DND-41 (cell line): Measurements from ENCODE around the gene GPC3.

Source experiments
- ATAC-seq: fragments of 200-7000 bp; cut with Tn5 transposase; 3 replicates; pipeline ENCODE4 v1.9.1; 2021; ENCODE audit warnings: low read depth; ENCODE audit not compliant: insufficient read depth
- DNase-seq: peaks from one replicate; pipeline ENCODE4 v3.0.0-alpha.2; 2020
- H2AFZ ChIP-seq: 2 replicates; pipeline ENCODE4 v1.6.0; 2012; ENCODE audit warnings: low read depth, low read length
- H3K27ac ChIP-seq: 2 replicates; pipeline ENCODE4 v1.5.1; 2012; ENCODE audit warnings: low read length, inconsistent platforms
- H3K27me3 ChIP-seq: fragments of 200-600 bp; sonication (generic); 2 replicates; pipeline ENCODE4 v1.6.0; 2012; ENCODE audit warnings: low read length, mild to moderate bottlenecking, inconsistent platforms; ENCODE audit not compliant: insufficient read depth, poor library complexity
- H3K36me3 ChIP-seq: 2 replicates; pipeline ENCODE4 v1.5.1; 2012; ENCODE audit warnings: low read length, inconsistent platforms; ENCODE audit not compliant: insufficient read depth
- H3K4me1 ChIP-seq: 2 replicates; pipeline ENCODE4 v1.5.1; 2012; ENCODE audit warnings: mild to moderate bottlenecking, low read length; ENCODE audit not compliant: insufficient read depth
- H3K4me2 ChIP-seq: 2 replicates; pipeline ENCODE4 v1.6.0; 2012; ENCODE audit warnings: mild to moderate bottlenecking, moderate library complexity, low read length, inconsistent platforms; ENCODE audit not compliant: insufficient read depth
- H3K4me3 ChIP-seq, 2 experiments: fragments of 200-600 bp in 1 of 2; shearing (Covaris generic) in 1 of 2; 2 replicates each; pipeline ENCODE4 v1.5.1; 2012 to 2016; ENCODE audit warnings: inconsistent platforms in 2 of 2, low read length in 2 of 2, mild to moderate bottlenecking in 2 of 2, low read depth in 1 of 2, moderate library complexity in 1 of 2
- H3K79me2 ChIP-seq: 2 replicates; pipeline ENCODE4 v1.6.0; 2012; ENCODE audit warnings: low read length, inconsistent platforms; ENCODE audit not compliant: insufficient read depth
- H3K9ac ChIP-seq: 2 replicates; pipeline ENCODE4 v1.6.0; 2012; ENCODE audit warnings: low read depth, mild to moderate bottlenecking, inconsistent platforms, low read length, moderate library complexity
- H3K9me3 ChIP-seq: 2 replicates; pipeline ENCODE4 v1.5.1; 2012; ENCODE audit warnings: low read length, moderate library complexity, mild to moderate bottlenecking, inconsistent platforms; ENCODE audit not compliant: insufficient read depth, severe bottlenecking
- H4K20me1 ChIP-seq: 2 replicates; pipeline ENCODE4 v1.6.0; 2012; ENCODE audit warnings: low read length; ENCODE audit not compliant: insufficient read depth
- EZH2 ChIP-seq: IDR thresholded peaks from 3 replicates; pipeline ENCODE4 v1.6.1; 2012; ENCODE audit warnings: borderline replicate concordance, low read depth, mild to moderate bottlenecking, moderate library complexity, low read length, inconsistent platforms; ENCODE audit not compliant: severe bottlenecking
- TF ChIP-seq, protein P1 (sequence below): IDR thresholded peaks from 2 replicates; pipeline ENCODE4 v1.5.1; 2012; ENCODE audit warnings: borderline replicate concordance, low read length, moderate library complexity, mild to moderate bottlenecking; ENCODE audit not compliant: poor library complexity, severe bottlenecking; ENCODE audit errors: extremely low read depth

The GPC3 gene

DNA sequence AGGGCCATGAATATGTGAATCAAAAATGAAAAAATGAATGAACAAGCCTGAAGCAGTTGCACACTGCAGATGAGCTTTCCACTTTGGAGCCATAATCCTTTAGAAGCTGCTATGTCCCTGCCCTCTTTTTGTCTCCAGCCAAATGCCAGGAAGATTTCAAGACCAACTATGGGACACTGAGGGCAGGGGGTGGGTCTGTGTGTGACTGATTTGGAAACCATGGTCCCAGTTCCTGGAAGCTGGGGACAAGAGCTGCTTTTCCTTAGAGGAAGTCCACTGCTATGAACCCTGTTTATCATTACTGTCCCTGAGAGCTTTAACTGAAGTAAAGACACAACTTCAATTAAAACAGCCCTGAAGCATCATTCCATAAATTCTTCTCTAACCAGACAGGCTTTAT, 416.2 kb downstream of the GPC3 start:
- Histone ChIP-seq H3K27ac (no peak overlapping the region), H3K79me2 (no peaks in the 10 kb centered on the region), H4K20me1 (no peaks in the 10 kb centered on the region), H3K4me3 (no peak overlapping the region), H3K27me3 (no peaks in the 10 kb centered on the region), H3K9ac (no peak overlapping the region), H3K4me1 (no peaks in the 10 kb centered on the region), H3K4me2 (no peak overlapping the region), H3K36me3 (no peaks in the 10 kb centered on the region), H3K9me3 (no peaks in the 10 kb centered on the region), H2AFZ (no peak overlapping the region)
- ATAC-seq (no peak), DNase-seq (no peak)
- no peak for TF ChIP-seq EZH2
- TF ChIP-seq, protein P1, sequence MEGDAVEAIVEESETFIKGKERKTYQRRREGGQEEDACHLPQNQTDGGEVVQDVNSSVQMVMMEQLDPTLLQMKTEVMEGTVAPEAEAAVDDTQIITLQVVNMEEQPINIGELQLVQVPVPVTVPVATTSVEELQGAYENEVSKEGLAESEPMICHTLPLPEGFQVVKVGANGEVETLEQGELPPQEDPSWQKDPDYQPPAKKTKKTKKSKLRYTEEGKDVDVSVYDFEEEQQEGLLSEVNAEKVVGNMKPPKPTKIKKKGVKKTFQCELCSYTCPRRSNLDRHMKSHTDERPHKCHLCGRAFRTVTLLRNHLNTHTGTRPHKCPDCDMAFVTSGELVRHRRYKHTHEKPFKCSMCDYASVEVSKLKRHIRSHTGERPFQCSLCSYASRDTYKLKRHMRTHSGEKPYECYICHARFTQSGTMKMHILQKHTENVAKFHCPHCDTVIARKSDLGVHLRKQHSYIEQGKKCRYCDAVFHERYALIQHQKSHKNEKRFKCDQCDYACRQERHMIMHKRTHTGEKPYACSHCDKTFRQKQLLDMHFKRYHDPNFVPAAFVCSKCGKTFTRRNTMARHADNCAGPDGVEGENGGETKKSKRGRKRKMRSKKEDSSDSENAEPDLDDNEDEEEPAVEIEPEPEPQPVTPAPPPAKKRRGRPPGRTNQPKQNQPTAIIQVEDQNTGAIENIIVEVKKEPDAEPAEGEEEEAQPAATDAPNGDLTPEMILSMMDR, result no peak

DNA sequence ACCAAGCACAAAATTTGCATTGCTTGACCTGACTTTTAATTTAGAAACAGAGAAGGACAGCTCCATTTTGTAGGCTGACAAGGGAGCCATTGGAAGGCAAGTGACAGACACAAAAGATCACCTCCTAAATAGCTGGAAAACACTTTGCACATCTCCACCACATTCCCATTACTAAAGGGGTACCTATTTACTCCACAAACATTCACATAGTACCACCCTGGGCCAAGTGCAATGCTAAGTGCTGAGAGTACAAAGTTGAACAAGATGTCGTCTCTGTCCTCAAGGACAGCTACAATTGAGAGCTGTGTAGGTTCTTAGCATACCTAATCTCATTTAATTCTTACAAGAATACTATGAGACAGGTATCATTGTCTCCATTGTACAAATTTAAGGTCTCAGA, 417.3 kb downstream of the GPC3 start:
- Histone ChIP-seq H3K36me3 (no peaks in the 10 kb centered on the region), H3K4me2 (no peak overlapping the region), H3K79me2 (no peaks in the 10 kb centered on the region), H3K4me3 (no peak overlapping the region), H3K9ac (no peak overlapping the region), H3K27ac (no peak overlapping the region), H3K4me1 (no peaks in the 10 kb centered on the region), H2AFZ (no peak overlapping the region), H3K27me3 (no peaks in the 10 kb centered on the region), H4K20me1 (no peaks in the 10 kb centered on the region), H3K9me3 (no peaks in the 10 kb centered on the region)
- TF ChIP-seq EZH2, result no peak
- TF ChIP-seq, protein P1, result no peak
- ATAC-seq (no peak), DNase-seq (no peak)

DNA sequence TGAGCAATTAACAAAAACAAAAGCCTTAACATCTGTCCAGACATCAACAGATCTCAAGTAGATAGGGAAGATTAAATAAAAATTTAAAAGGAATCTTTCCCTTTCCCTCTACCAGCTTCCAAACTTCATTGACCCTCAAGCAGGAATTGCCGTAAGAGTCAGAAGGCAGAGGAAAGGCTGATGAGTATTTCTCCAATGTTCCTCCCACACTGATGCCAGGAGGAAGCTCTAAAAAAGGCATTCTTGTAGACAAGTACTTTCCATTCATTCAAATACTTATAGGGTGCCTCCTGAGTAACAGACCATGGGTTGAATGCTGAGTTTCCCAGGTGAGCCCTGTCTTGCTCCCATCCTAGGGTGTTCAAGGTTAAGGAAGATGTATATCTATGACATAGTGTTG, 418.5 kb downstream of the GPC3 start:
- Histone ChIP-seq H3K79me2 (no peaks in the 10 kb centered on the region), H3K27ac (no peak overlapping the region), H3K4me1 (no peaks in the 10 kb centered on the region), H3K4me2 (no peak overlapping the region), H3K4me3 (no peak overlapping the region), H4K20me1 (no peaks in the 10 kb centered on the region), H3K36me3 (no peaks in the 10 kb centered on the region), H3K27me3 (no peaks in the 10 kb centered on the region), H3K9me3 (no peaks in the 10 kb centered on the region), H2AFZ (no peak overlapping the region), H3K9ac (no peak overlapping the region)
- no peak for ATAC-seq
- no peak for TF ChIP-seq EZH2
- TF ChIP-seq, protein P1, result no peak
- DNase-seq, result no peak

DNA sequence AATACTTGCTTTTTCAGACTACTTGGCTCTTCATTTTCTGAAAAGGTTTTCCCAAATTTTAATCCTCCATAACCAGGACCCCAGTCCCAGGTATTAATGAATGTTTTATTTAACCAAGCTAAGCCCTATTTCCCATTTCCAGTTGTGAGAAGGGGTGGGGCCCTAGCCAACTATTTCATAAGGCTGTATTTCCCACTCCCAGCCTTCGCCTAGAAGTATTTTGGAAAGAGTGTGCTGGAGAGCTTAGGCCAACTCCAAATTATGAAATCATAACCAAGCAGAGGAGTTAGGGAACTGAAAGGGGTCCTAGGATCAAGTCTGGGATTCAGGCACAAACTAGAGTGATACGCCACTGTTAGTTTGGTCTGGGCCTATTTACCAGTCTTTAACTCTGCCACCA, 421.7 kb downstream of the GPC3 start:
- Histone ChIP-seq H3K9me3 (no peaks in the 10 kb centered on the region), H3K27me3 (no peaks in the 10 kb centered on the region), H2AFZ (no peak overlapping the region), H4K20me1 (no peaks in the 10 kb centered on the region), H3K4me3 (no peak overlapping the region), H3K79me2 (no peaks in the 10 kb centered on the region), H3K4me1 (no peaks in the 10 kb centered on the region), H3K27ac (no peak overlapping the region), H3K36me3 (no peaks in the 10 kb centered on the region), H3K4me2 (no peak overlapping the region), H3K9ac (no peak overlapping the region)
- TF ChIP-seq EZH2, result no peak
- TF ChIP-seq, protein P1, result no peak
- DNase-seq (no peak), ATAC-seq (no peak)
